Cardiac fibroblast (primary cell): Measurements from ENCODE around the gene ABCA12.

Experiments
- DNase-seq, 2 donors: peaks; one replicate each; pipeline versions ENCODE4 v3.0.0 to v3.0.0-alpha.2; 2010; ENCODE audit warnings: low read depth in 2 of 2
- H3K4me3 ChIP-seq, 2 donors: replicated peaks in 1 of 2; 1 replicate in 1 of 2; 2 replicates in 1 of 2; pipeline ENCODE4 v1.5.1; 2011; ENCODE audit warnings: low read depth in 2 of 2, low read length in 2 of 2, mild to moderate bottlenecking in 2 of 2, moderate library complexity in 1 of 2
- TF ChIP-seq, protein P1 (sequence below): IDR thresholded peaks from one replicate; pipeline ENCODE4 v1.5.1; 2011; ENCODE audit warnings: low read depth, mild to moderate bottlenecking, low read length, inconsistent platforms

Gene ABCA12

DNA sequence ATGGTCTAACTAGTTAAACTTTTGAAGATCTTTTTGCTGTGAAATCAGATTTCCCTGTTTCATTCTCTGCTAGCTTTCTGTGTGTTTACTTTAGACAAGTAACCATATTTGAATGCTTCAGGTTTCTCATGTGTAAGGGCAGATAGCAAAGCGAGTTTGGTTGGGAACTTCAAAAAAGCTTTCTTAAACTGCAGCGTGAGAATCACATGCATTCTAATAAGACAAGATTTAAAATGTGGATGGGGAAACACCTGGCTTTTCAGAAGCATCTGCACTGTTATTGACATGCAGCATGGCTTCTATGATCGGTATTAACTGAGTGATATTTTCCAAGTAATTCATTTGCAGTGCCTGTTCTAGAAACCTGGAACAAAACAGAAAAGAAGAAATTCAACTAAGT is 119.3 kb downstream of the ABCA12 start:
- TF ChIP-seq, protein P1, sequence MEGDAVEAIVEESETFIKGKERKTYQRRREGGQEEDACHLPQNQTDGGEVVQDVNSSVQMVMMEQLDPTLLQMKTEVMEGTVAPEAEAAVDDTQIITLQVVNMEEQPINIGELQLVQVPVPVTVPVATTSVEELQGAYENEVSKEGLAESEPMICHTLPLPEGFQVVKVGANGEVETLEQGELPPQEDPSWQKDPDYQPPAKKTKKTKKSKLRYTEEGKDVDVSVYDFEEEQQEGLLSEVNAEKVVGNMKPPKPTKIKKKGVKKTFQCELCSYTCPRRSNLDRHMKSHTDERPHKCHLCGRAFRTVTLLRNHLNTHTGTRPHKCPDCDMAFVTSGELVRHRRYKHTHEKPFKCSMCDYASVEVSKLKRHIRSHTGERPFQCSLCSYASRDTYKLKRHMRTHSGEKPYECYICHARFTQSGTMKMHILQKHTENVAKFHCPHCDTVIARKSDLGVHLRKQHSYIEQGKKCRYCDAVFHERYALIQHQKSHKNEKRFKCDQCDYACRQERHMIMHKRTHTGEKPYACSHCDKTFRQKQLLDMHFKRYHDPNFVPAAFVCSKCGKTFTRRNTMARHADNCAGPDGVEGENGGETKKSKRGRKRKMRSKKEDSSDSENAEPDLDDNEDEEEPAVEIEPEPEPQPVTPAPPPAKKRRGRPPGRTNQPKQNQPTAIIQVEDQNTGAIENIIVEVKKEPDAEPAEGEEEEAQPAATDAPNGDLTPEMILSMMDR = no peak
- H3K4me3 ChIP-seq = no peak overlapping the region
- DNase-seq = no peak

DNA sequence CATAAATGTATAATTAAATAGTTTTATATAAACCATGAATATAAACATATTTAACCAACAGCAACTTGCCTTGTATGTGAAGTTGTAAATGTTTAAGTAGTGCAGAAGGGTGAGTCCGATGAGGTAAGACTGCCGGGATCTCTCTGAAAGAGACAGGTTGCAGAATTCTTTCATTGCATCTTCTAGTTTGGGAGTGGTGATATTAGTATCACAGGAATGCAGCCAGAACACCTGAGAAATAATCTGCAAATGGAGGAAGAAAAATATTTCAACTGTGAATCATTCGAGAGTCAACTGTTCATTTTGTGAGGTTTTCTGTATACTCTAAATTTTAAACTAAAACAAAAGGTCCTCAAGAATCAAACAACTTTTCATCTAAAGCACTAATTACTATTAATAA is 123.0 kb downstream of the ABCA12 start:
- TF ChIP-seq, protein P1 = no peak
- DNase-seq = no peak
- H3K4me3 ChIP-seq = no peak overlapping the region

DNA sequence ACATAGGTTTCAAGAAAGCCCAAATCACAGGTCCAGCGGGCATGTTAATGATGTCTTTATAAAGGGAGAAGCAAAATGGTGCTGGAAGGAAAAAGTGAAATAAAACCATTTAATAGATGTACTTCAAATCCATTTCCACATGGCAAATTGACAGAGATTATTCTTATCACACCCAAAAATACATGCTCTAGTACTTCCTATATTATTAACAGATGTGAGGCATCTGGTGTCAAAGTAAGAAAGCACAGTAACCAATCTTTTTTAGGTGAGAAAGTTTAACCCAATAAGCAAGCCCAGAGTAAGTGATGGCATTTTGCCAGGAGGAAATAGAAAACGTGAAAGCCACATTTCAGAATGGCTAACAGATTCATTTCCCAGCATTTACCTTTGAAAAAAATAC is 128.0 kb downstream of the ABCA12 start:
- no peak for DNase-seq
- TF ChIP-seq, protein P1 = no peak
- no peak overlapping the region for H3K4me3 ChIP-seq

DNA sequence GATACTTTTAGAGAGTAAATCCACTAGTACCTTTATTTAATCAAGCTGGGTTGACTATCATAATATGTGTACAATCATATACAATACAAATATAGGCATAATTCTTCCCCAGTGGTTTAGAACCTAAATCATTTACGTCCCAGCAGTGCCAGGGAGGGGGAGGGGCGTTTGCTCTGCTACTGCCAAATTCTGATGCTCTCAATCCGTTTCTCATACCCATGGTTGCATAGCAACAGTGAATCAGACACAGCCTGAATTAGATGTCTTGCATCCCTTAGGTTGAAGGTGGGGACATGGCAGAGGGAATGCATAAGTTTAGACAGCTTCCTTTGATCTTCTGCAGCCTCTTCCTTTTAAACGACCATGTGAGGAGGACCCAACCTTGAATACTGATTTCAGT is 135.4 kb downstream of the ABCA12 start:
- DNase-seq = peak; percentile 27 to 32
- TF ChIP-seq, protein P1 = no peak
- no peak overlapping the region for H3K4me3 ChIP-seq

DNA sequence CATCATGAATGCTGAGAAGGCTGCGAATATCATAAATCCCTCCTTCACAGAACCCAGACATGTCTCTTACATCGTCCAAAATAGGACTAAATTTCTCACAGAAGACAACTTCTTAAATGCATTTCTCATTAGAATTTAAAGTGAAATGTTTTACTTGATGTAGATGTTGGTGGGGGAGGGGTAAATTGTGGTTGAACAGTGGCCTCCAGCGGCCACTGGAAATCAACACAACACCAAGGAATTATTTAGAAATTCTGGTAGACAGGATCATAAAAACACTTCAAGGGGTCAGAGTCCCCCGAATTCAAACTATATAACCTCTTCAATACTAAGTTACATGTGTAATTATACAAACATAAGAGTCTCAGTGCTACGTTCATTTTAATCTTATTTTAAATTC is 135.9 kb downstream of the ABCA12 start:
- H3K4me3 ChIP-seq = no peak overlapping the region
- TF ChIP-seq, protein P1 = peak; percentile 45
- peak; percentile 58 to 66 for DNase-seq

DNA sequence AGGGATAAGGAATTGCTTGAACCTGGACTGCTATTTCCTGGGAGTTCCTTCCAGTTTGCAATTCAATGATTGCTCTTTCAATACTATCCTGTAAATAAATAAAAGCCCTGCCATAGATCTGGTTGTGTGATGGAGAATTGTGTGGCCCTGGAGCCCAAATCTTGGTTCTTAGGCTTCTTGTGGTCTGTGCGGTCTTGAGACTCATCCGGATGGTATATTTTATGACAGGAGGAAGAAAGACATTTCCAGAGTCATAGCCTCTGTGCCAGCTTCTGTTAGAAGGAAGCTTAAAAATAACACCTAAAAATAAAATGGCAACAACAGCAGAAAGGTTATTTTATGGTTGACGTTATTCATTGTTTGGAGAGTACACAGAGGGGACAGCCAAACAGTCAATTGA is 137.7 kb downstream of the ABCA12 start:
- no peak for DNase-seq
- TF ChIP-seq, protein P1 = no peak
- no peak overlapping the region for H3K4me3 ChIP-seq

DNA sequence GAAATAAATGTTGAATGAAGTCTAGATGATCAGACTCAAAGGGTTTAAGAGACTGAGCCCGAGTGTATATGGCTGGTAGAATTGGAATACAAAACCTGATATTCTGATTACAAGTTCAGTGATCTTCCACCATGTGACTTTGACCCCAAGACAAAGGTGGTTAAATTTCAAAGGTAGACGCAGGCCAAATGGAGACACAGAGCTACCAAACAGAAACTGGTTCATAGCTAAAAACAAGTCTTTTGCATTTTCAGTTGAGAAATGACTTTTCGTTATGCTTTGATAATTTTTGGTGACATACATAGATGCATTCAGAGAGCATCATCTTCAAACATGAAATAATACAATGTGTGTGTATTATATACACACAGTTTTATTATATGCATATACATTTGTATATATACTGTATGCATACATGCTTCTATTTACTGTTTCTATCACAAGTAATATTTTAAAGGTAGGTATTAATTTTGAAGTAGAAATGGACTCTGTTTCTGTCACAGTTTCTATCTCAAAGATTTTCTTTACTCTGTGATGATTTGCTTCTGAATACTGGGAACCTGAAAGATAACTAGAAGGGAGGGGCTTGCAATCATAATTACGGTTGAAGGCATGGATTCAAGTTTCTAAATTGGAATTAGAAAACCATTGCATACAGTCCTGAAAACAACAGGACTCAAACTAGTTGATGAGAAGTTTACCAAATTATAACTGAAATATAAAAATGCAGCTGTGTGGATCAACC is 142.3 kb downstream of the ABCA12 start:
- DNase-seq = no peak
- H3K4me3 ChIP-seq = no peak overlapping the region
- TF ChIP-seq, protein P1 = no peak
